K562 (cell line): ENCODE data around the gene FOSL1. TPM values are rescaled to one million over a fixed set of nuclear protein-coding genes. Genes with fewer than 3 reads are reported as not detected.

Experiments used
- CBX1 ChIP-seq: sonication (generic); IDR thresholded peaks from 2 replicates; pipeline ENCODE4 v1.6.1; 2016; ENCODE audit warnings: antibody characterized with exemption, low read depth, mild to moderate bottlenecking
- CBX3 ChIP-seq, 2 experiments: IDR thresholded peaks; 1 replicate in 1 of 2; 2 replicates in 1 of 2; pipeline ENCODE4 v1.6.1; 2012; ENCODE audit warnings: inconsistent platforms in 2 of 2, low read length in 2 of 2, borderline replicate concordance in 1 of 2, control low read depth in 1 of 2
- FOXM1 ChIP-seq, 2 experiments: fragments of 450-650 bp in 1 of 2; sonication (generic) in 1 of 2; formaldehyde crosslinking in 1 of 2; IDR thresholded peaks; 2 replicates each; pipeline versions ENCODE4 v1.6.1 to v1.9.0; 2017 to 2022; ENCODE audit warnings: low read depth in 2 of 2, mild to moderate bottlenecking in 2 of 2, missing genetic modification reagents in 1 of 2, moderate library complexity in 1 of 2
- GATA2 ChIP-seq: sonication (generic); formaldehyde crosslinking; IDR thresholded peaks from 2 replicates; pipeline ENCODE4 v1.4.0; 2020; ENCODE audit warnings: mild to moderate bottlenecking, missing genetic modification reagents
- GATAD2A ChIP-seq: fragments of 450-650 bp; IDR thresholded peaks from 2 replicates; pipeline ENCODE4 v1.6.1; 2017
- MAFG ChIP-seq: fragments of 450-650 bp; conservative IDR thresholded peaks from 2 replicates; pipeline ENCODE4 v1.6.1; 2016; ENCODE audit warnings: missing genetic modification characterization, missing compliant biosample characterization
- MECOM ChIP-seq: fragments of 250-450 bp; sonication (Bioruptor Pico); IDR thresholded peaks from 2 replicates; pipeline ENCODE4 v1.8.0; 2022; ENCODE audit warnings: inconsistent platforms
- MYNN ChIP-seq, 2 experiments: sonication (generic); formaldehyde crosslinking in 1 of 2; IDR thresholded peaks; 2 replicates each; pipeline versions ENCODE4 v1.5.0 to v1.6.1; 2016 to 2020; ENCODE audit warnings: antibody characterized with exemption in 1 of 2, missing genetic modification reagents in 1 of 2
- NCOA4 ChIP-seq: fragments of 450-650 bp; IDR thresholded peaks from 2 replicates; pipeline ENCODE4 v1.6.1; 2018; ENCODE audit warnings: mild to moderate bottlenecking; ENCODE audit not compliant: partially characterized antibody
- NRF1 ChIP-seq, 2 experiments: fragments of 450-650 bp; IDR thresholded peaks in 1 of 2; conservative IDR thresholded peaks in 1 of 2; 2 replicates each; pipeline ENCODE4 v1.6.1; 2014; ENCODE audit warnings: mild to moderate bottlenecking in 2 of 2
- OTX1 ChIP-seq: fragments of 450-650 bp; formaldehyde crosslinking; IDR thresholded peaks from 2 replicates; pipeline ENCODE4 v1.4.0; 2022; ENCODE audit warnings: mild to moderate bottlenecking
- PHB ChIP-seq: fragments of 250-450 bp; sonication (Bioruptor Pico); IDR thresholded peaks from 2 replicates; pipeline ENCODE4 v1.5.0; 2021
- RBM14 ChIP-seq: fragments of 200-400 bp; formaldehyde crosslinking; IDR thresholded peaks from 2 replicates; pipeline ENCODE4 v1.6.1; 2018; ENCODE audit warnings: low read depth, mild to moderate bottlenecking, low read length, moderate library complexity, borderline replicate concordance; ENCODE audit not compliant: insufficient read depth
- THRAP3 ChIP-seq: fragments of 450-650 bp; IDR thresholded peaks from 2 replicates; pipeline ENCODE4 v1.6.1; 2016; ENCODE audit warnings: mild to moderate bottlenecking, inconsistent platforms, borderline replicate concordance
- TSC22D4 ChIP-seq: fragments of 450-650 bp; IDR thresholded peaks from 2 replicates; pipeline ENCODE4 v1.6.1; 2016; ENCODE audit warnings: missing genetic modification characterization, missing biosample characterization, control low read depth
- XRCC3 ChIP-seq: fragments of 450-650 bp; IDR thresholded peaks from 2 replicates; pipeline ENCODE4 v1.6.1; 2017; ENCODE audit warnings: mild to moderate bottlenecking, moderate library complexity
- ZFP91 ChIP-seq: sonication (generic); formaldehyde crosslinking; IDR thresholded peaks from 2 replicates; pipeline ENCODE4 v1.8.0; 2022; ENCODE audit warnings: mild to moderate bottlenecking, missing genetic modification reagents
- ZFX ChIP-seq: sonication (generic); formaldehyde crosslinking; IDR thresholded peaks from 2 replicates; pipeline ENCODE4 v1.8.0; 2022; ENCODE audit warnings: mild to moderate bottlenecking, missing genetic modification reagents, moderate library complexity
- ZKSCAN8 ChIP-seq: fragments of 200-800 bp; sonication (Bioruptor generic); IDR thresholded peaks from 2 replicates; pipeline ENCODE4 v1.6.1; 2016; ENCODE audit warnings: missing genetic modification characterization, missing compliant biosample characterization
- ZNF12 ChIP-seq: sonication (generic); formaldehyde crosslinking; IDR thresholded peaks from 2 replicates; pipeline ENCODE4 v1.4.0; 2020; ENCODE audit warnings: mild to moderate bottlenecking, missing genetic modification reagents
- ZNF280A ChIP-seq: fragments of 450-650 bp; IDR thresholded peaks from 2 replicates; pipeline ENCODE4 v1.6.1; 2018; ENCODE audit warnings: mild to moderate bottlenecking, low read depth; ENCODE audit not compliant: partially characterized antibody
- polyA plus RNA-seq, 8 experiments: library from polyadenylated mRNA; depleted of rRNA in 4 of 8; stranded (reverse) in 5 of 8; unstranded in 3 of 8; fragments of >200 nt; fragmentation: Nextera tagmentation in 2 of 8; fragmentation: Illumina TruSeq in 1 of 8; extraction: Ambion mirVana in 2 of 8; extraction: Trizol in 1 of 8; gene quantifications; 2 replicates each; pipeline versions ENCODE4 v1.2.1 to v1.2.3, GENCODE V29; 2011 to 2014; ENCODE audit warnings: inconsistent platforms in 1 of 8, missing spikeins in 1 of 8
- total RNA-seq, 7 experiments: library from RNA; depleted of rRNA in 6 of 7; stranded (reverse); fragments of >200 nt in 6 of 7; fragmentation: Illumina TruSeq in 2 of 7; extraction: Trizol in 2 of 7; gene quantifications; 2 replicates each; pipeline versions ENCODE4 v1.2.1 to v1.2.3, GENCODE V29; 2011 to 2021; ENCODE audit warnings: low replicate concordance in 1 of 7
- TF ChIP-seq, protein P1 (sequence below): sonication (generic); formaldehyde crosslinking; IDR thresholded peaks from 2 replicates; pipeline ENCODE4 v1.9.0; 2022; ENCODE audit warnings: mild to moderate bottlenecking, missing genetic modification reagents
- TF ChIP-seq, protein P2 (sequence below), 2 experiments: fragments of 200-800 bp in 1 of 2; sonication (Bioruptor generic) in 1 of 2; sonication (generic) in 1 of 2; formaldehyde crosslinking in 1 of 2; IDR thresholded peaks in 1 of 2; conservative IDR thresholded peaks in 1 of 2; 2 replicates each; pipeline versions ENCODE4 v1.5.0 to v1.6.1; 2016 to 2020; ENCODE audit warnings: missing compliant biosample characterization in 1 of 2, missing genetic modification characterization in 1 of 2, missing genetic modification reagents in 1 of 2

FOSL1 gene
- total and polyA plus RNA-seq, 9 of the 15 experiments (the other 6 are each of a cell fraction or from before 2014, with no cell fraction given), result 3.5 to 39.6 (median 10.0) TPM

DNA sequence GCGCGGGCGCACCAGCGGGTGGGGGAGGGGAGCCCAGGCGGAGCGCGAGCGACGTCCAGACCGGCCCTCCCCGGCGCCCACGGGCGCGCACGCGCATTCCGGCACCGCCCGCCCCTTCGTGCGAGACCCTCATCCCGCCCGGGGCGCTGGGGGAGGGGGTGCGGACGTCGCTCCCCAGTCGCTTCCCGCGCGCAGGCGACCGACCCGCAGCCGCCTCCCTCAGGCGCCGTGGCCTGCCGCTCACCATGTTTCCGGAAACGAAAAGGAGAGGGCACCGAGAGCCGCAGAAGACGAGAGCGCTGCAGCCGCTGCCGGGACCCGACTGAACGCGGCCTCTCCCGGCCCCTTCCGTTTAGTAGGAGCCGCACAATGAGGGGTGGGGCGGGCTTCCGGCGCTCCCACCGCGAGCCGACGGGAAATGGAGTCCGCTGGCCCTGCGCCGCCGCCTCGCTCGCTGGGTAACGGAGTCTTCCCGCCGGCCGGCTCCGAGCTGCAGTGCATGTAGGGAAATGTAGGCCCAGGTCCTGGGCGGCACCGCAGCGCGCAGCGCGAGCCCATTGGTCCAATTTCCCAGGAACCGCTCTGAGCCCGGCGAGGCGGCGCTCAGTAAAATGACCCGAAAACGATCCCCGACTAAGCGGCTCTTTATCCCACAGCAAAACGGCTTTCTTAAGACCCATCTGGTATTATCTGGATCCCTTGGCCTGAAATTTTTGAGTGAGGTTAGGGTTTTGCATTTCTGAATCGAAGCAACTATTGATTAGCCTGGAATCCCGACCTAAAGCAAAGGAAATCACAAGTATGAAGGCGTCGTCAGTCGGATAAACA is 42.1 kb downstream of the FOSL1 start, which contains the start of gene CFL1 (continued):
- TF ChIP-seq MECOM (CRISPR knock-in tag) (no peak), CBX3 (IDR thresholded peaks at IDR 0.05; ENCODE audit: borderline replicate concordance in 1 of 2, low read length in 2 of 2) (no peak), ZNF280A (no peak), NRF1 (conservative IDR thresholded peaks at IDR 0.05 in 1 of 2, IDR thresholded peaks at IDR 0.05 in 1 of 2) (peak; percentile 89 to 90), PHB (CRISPR knock-in tag) (no peak), ZKSCAN8 (CRISPR knock-in tag) (no peak), MAFG (no peak), GATA2 (CRISPR knock-in tag) (no peak), ZFP91 (CRISPR knock-in tag) (no peak), XRCC3 (no peak), THRAP3 (no peak), ZFX (peak; percentile 48; the same call in 1 of the 2 replicates), NCOA4 (no peak), TSC22D4 (no peak), ZNF12 (CRISPR knock-in tag) (no peak), OTX1 (peak; percentile 75; the same call in 1 of the 2 replicates), GATAD2A (no peak), MYNN (IDR thresholded peaks at IDR 0.05) (no peak), MYNN (CRISPR knock-in tag; IDR thresholded peaks at IDR 0.05) (no peak), RBM14 (no peak; the same call in 1 of the 2 replicates), FOXM1 (IDR thresholded peaks at IDR 0.05; ENCODE audit: low read depth) (no peak), FOXM1 (CRISPR knock-in tag; IDR thresholded peaks at IDR 0.05; ENCODE audit: low read depth) (no peak), CBX1 (peak; percentile 90)
- TF ChIP-seq, protein P1, sequence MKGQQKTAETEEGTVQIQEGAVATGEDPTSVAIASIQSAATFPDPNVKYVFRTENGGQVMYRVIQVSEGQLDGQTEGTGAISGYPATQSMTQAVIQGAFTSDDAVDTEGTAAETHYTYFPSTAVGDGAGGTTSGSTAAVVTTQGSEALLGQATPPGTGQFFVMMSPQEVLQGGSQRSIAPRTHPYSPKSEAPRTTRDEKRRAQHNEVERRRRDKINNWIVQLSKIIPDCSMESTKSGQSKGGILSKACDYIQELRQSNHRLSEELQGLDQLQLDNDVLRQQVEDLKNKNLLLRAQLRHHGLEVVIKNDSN (CRISPR knock-in tag), result no peak
- TF ChIP-seq, protein P2, sequence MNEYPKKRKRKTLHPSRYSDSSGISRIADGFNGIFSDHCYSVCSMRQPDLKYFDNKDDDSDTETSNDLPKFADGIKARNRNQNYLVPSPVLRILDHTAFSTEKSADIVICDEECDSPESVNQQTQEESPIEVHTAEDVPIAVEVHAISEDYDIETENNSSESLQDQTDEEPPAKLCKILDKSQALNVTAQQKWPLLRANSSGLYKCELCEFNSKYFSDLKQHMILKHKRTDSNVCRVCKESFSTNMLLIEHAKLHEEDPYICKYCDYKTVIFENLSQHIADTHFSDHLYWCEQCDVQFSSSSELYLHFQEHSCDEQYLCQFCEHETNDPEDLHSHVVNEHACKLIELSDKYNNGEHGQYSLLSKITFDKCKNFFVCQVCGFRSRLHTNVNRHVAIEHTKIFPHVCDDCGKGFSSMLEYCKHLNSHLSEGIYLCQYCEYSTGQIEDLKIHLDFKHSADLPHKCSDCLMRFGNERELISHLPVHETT (CRISPR knock-in tag; conservative IDR thresholded peaks at IDR 0.05 in 1 of 2, IDR thresholded peaks at IDR 0.05 in 1 of 2), result peak in 1 of 2 experiments; percentile 84; a peak in 2 of 4 replicates
